Neural cell (in vitro differentiated cells): Measurements from ENCODE around the gene ABCB4. TPM values are rescaled to one million over a fixed set of nuclear protein-coding genes. Genes with fewer than 3 reads are reported as not detected.

ENCODE experiments used
- H2AFZ ChIP-seq: fragments of 200-600, 300-800 bp; sonication (generic), shearing (Covaris generic); 2 replicates; pipeline ENCODE4 v1.6.0; 2014; ENCODE audit warnings: low read depth, mild to moderate bottlenecking, antibody characterized with exemption, low read length, moderate library complexity
- H3F3A ChIP-seq: fragments of 200-600 bp; shearing (Covaris generic); 2 replicates; pipeline ENCODE4 v1.6.1; 2016; ENCODE audit warnings: mild to moderate bottlenecking, moderate library complexity, mixed read lengths, antibody characterized with exemption, low read length; ENCODE audit not compliant: insufficient read depth, poor library complexity, severe bottlenecking
- H3K27ac ChIP-seq: fragments of 200-600, 300-800 bp; sonication (generic), shearing (Covaris generic); 2 replicates; pipeline ENCODE4 v1.5.1; 2014; ENCODE audit warnings: mild to moderate bottlenecking, low read length, moderate library complexity
- H3K27me3 ChIP-seq: fragments of 300-800, 200-600 bp; sonication (generic), shearing (Covaris generic); 2 replicates; pipeline ENCODE4 v1.6.0; 2014; ENCODE audit warnings: mild to moderate bottlenecking, low read depth, low read length, moderate library complexity; ENCODE audit not compliant: insufficient read depth
- H3K36me3 ChIP-seq: fragments of 300-800, 200-600 bp; sonication (generic), shearing (Covaris generic); 2 replicates; pipeline ENCODE4 v1.5.1; 2014; ENCODE audit warnings: mild to moderate bottlenecking, antibody characterized with exemption, low read length, moderate library complexity; ENCODE audit not compliant: insufficient read depth
- H3K4me2 ChIP-seq: fragments of 300-800, 200-600 bp; sonication (generic), shearing (Covaris generic); 2 replicates; pipeline ENCODE4 v1.6.0; 2014; ENCODE audit warnings: mild to moderate bottlenecking, low read length
- H3K4me3 ChIP-seq: fragments of 300-800, 200-600 bp; sonication (generic), shearing (Covaris generic); 2 replicates; pipeline ENCODE4 v1.5.1; 2014; ENCODE audit warnings: mild to moderate bottlenecking, low read length, moderate library complexity
- H3K79me2 ChIP-seq: fragments of 200-600 bp; shearing (Covaris generic); replicated peaks from 2 replicates; pipeline ENCODE4 v1.6.0; 2014; ENCODE audit warnings: mild to moderate bottlenecking, low read length, moderate library complexity; ENCODE audit not compliant: insufficient read depth
- H3K9ac ChIP-seq: fragments of 300-800, 200-600 bp; sonication (generic), shearing (Covaris generic); 2 replicates; pipeline ENCODE4 v1.6.1; 2016; ENCODE audit warnings: mild to moderate bottlenecking, low read length, mixed read lengths
- H3K9me2 ChIP-seq: fragments of 200-600 bp; shearing (Covaris generic); 2 replicates; pipeline ENCODE4 v1.6.1; 2016; ENCODE audit warnings: mild to moderate bottlenecking, low read length, mixed read lengths; ENCODE audit not compliant: insufficient read depth
- H3K9me3 ChIP-seq: fragments of 200-600, 300-800 bp; sonication (generic), shearing (Covaris generic); 2 replicates; pipeline ENCODE4 v1.6.1; 2016; ENCODE audit warnings: mild to moderate bottlenecking, mixed run types, low read length, moderate library complexity, mixed read lengths
- H4K20me1 ChIP-seq: fragments of 200-600 bp; shearing (Covaris generic); 2 replicates; pipeline ENCODE4 v1.6.1; 2016; ENCODE audit warnings: mild to moderate bottlenecking, mixed run types; ENCODE audit not compliant: insufficient read depth
- EP300 ChIP-seq: fragments of 450-650 bp; conservative IDR thresholded peaks from 2 replicates; pipeline ENCODE4 v1.6.1; 2014; ENCODE audit warnings: antibody characterized with exemption, mild to moderate bottlenecking, moderate library complexity; ENCODE audit not compliant: poor library complexity, severe bottlenecking
- EZH2 ChIP-seq: fragments of 200-600, 300-800 bp; shearing (Covaris generic), sonication (generic); IDR thresholded peaks from 2 replicates; pipeline ENCODE4 v1.6.1; 2014; ENCODE audit warnings: antibody characterized with exemption, low read length, borderline replicate concordance, mild to moderate bottlenecking; ENCODE audit not compliant: insufficient read depth, poor library complexity, severe bottlenecking
- MXI1 ChIP-seq: fragments of 450-650 bp; conservative IDR thresholded peaks from 2 replicates; pipeline ENCODE4 v1.6.1; 2014; ENCODE audit warnings: antibody characterized with exemption, mild to moderate bottlenecking; ENCODE audit not compliant: poor library complexity, severe bottlenecking
- POLR2AphosphoS5 ChIP-seq: IDR thresholded peaks from 2 replicates; pipeline ENCODE4 v1.6.1; 2012
- RAD21 ChIP-seq: fragments of 450-650 bp; conservative IDR thresholded peaks from 2 replicates; pipeline ENCODE4 v1.6.1; 2014; ENCODE audit warnings: antibody characterized with exemption, mild to moderate bottlenecking, moderate library complexity
- REST ChIP-seq: IDR thresholded peaks from 2 replicates; pipeline ENCODE4 v1.6.1; 2012; ENCODE audit warnings: borderline replicate concordance
- SMC3 ChIP-seq: fragments of 450-650 bp; conservative IDR thresholded peaks from 2 replicates; pipeline ENCODE4 v1.6.1; 2014; ENCODE audit warnings: antibody characterized with exemption, mild to moderate bottlenecking, moderate library complexity; ENCODE audit not compliant: poor library complexity
- TAF1 ChIP-seq: IDR thresholded peaks from 2 replicates; pipeline ENCODE4 v1.6.1; 2012; ENCODE audit warnings: low read depth
- polyA plus RNA-seq: library from polyadenylated mRNA; depleted of rRNA; stranded (reverse); fragments of >200 nt; gene quantifications from 2 replicates; pipeline ENCODE4 v1.2.3, GENCODE V29; 2014
- TF ChIP-seq, protein P1 (sequence below): fragments of 450-650 bp; IDR thresholded peaks from 2 replicates; pipeline ENCODE4 v1.5.1; 2014; ENCODE audit warnings: antibody characterized with exemption, mild to moderate bottlenecking, moderate library complexity; ENCODE audit not compliant: poor library complexity, severe bottlenecking

The ABCB4 gene
- polyA plus RNA-seq, 1 donor from 2014 or later = not detected

GRCh38 chr7:87411186-87411585 is 64.3 kb downstream of the ABCB4 start:
- Histone ChIP-seq H3K9me3 (no peaks in the 10 kb centered on the region), H2AFZ (no peak overlapping the region), H3K9ac (no peak overlapping the region), H3K9me2 (no peaks in the 10 kb centered on the region), H3F3A (no peaks in the 10 kb centered on the region), H3K27me3 (no peaks in the 10 kb centered on the region), H3K4me2 (no peak overlapping the region), H3K36me3 (no peaks in the 10 kb centered on the region), H3K27ac (no peak overlapping the region), H4K20me1 (no peaks in the 10 kb centered on the region), H3K4me3 (no peak overlapping the region), H3K79me2 (no peaks in the 10 kb centered on the region)
- TF ChIP-seq, protein P1, sequence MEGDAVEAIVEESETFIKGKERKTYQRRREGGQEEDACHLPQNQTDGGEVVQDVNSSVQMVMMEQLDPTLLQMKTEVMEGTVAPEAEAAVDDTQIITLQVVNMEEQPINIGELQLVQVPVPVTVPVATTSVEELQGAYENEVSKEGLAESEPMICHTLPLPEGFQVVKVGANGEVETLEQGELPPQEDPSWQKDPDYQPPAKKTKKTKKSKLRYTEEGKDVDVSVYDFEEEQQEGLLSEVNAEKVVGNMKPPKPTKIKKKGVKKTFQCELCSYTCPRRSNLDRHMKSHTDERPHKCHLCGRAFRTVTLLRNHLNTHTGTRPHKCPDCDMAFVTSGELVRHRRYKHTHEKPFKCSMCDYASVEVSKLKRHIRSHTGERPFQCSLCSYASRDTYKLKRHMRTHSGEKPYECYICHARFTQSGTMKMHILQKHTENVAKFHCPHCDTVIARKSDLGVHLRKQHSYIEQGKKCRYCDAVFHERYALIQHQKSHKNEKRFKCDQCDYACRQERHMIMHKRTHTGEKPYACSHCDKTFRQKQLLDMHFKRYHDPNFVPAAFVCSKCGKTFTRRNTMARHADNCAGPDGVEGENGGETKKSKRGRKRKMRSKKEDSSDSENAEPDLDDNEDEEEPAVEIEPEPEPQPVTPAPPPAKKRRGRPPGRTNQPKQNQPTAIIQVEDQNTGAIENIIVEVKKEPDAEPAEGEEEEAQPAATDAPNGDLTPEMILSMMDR = no peak
- TF ChIP-seq EZH2 (no peak), TAF1 (no peak)

- no peak overlapping the region for H3K4me2 ChIP-seq
- no peaks in the 10 kb centered on the region for H3K9me3 ChIP-seq
- H3K79me2 ChIP-seq = no peaks in the 10 kb centered on the region
- no peaks in the 10 kb centered on the region for H3K27me3 ChIP-seq
- no peaks in the 10 kb centered on the region for H3F3A ChIP-seq
- no peak overlapping the region for H2AFZ ChIP-seq
- TF ChIP-seq TAF1 (no peak), EZH2 (no peak), EP300 (no peak), SMC3 (no peak), POLR2AphosphoS5 (no peak), REST (no peak), RAD21 (no peak), MXI1 (no peak)
- TF ChIP-seq, protein P1 = no peak
- no peak overlapping the region for H3K4me3 ChIP-seq
- H3K27ac ChIP-seq = no peak overlapping the region
- H3K36me3 ChIP-seq = no peaks in the 10 kb centered on the region
- no peaks in the 10 kb centered on the region for H4K20me1 ChIP-seq
- no peaks in the 10 kb centered on the region for H3K9me2 ChIP-seq
- H3K9ac ChIP-seq = no peak overlapping the region
Measured at GRCh38 chr7:87404674-87405073, 70.8 kb downstream of the ABCB4 start.
